Amniotic stem cell (primary cell): ENCODE data around the gene BCAS3.

ENCODE experiments used
- DNase-seq: peaks from one replicate; lab custom pipeline; 2025; lab: John Stamatoyannopoulos, UW

The BCAS3 gene

DNA sequence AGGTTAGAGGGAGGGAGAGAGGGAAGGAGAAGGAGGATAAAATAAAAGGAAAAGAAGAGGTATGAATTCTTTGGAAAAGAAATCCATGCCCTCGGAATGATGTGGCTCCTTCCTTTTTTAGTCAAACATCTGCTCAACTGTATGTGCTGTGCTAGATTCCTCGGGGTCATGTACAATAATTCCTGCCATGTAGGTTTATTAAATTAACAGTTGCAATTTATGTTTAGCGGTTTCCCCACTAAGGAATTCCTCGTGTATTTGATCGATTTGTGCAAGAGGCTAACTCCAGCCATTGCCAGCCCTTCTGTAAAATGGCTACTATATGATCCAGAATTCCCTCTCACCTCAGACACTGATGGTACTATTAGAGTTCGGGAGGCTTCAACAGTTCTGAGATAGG, 639.0 kb downstream of the BCAS3 start:
- no peak for DNase-seq

GRCh38 chr17:61317779-61318178, 640.1 kb downstream of the BCAS3 start:
- no peak for DNase-seq

DNA sequence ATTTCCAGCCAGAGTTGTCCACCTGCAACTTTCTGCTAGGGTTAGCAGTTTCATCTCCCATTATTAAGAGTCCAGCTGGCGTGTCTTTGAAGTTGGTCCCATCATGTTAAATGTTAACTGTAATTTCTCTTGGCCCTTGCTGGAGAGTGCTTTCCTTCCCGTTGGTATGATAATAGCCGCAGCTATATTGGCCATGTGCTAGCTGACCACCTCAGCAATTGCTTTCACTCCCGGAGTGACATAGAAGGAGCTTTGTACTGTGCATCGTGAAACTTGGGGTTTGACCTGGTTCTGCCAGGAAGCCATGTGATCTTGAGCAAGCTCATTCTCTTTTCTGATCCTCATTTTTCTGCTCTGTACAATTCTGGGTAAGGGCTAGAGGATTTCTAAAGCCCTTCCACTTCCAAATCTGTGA, 641.0 kb downstream of the BCAS3 start:
- no peak for DNase-seq

DNA sequence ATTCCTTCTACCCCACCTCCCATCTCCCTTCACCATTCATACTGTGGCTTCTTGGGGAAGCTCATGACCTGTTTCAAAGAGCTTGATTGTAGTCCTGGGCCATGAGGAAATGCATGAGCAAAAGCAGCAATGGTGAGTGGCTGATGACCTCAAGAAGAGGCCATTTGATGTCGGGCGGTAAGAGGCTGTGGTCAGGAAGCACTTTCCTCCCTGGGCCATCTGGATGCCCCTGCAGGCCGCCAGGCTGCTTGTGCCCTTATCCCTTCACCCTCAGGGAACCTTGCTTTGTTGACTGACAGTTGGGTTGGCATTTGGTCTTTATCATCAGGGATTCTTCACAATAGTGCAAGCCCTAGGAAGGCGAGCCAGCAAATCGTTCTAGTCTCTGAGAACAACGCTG, 643.7 kb downstream of the BCAS3 start:
- no peak for DNase-seq

- no peak for DNase-seq
Observed at GRCh38 chr17:61322325-61323002, 644.8 kb downstream of the BCAS3 start.

DNA sequence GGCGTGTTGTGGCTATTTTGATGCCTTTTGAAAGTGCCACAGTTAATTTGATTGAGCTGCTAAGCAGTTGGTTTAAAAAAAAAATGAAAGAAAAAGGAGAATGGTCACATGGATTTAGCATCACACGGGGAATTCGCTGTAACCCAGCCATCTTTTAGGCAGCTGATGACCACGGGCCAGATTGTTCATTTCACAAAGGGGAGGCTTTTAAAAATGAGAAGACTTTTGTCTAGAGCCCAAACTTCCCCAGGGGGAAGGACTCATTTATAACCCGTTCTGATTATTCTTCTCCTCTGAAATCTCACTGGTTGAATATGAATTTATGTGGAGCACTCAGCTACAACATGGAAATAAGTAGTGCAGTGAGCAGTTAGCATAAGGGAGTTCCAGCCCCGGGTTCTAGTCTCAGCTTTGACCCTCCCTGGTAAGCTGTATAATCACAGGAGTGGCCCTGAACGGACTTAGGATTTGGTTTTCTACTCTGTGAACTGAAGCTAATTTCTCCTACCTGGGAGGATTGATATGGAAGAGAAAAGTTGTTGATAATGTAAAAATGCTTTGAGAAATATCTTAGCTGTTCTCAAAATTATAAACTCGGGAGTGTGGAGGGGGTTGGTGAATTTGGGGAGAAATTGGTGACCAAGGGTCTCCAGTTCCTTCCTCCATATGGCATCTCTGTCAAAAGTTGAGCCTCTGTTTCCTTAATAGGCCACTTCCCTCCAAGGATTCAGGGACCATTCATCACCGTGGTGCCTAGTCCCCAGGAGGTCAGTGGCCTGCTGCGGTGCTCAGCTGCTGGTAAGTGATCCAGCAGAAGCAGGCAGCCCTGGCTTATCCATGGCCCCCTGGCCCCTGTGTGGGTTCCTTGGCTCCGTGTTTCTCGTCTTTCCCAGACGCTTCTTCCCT, 645.6 kb downstream of the BCAS3 start:
- DNase-seq, result no peak

- DNase-seq, result no peak
Observed at GRCh38 chr17:61323909-61324868, 646.5 kb downstream of the BCAS3 start.

DNA sequence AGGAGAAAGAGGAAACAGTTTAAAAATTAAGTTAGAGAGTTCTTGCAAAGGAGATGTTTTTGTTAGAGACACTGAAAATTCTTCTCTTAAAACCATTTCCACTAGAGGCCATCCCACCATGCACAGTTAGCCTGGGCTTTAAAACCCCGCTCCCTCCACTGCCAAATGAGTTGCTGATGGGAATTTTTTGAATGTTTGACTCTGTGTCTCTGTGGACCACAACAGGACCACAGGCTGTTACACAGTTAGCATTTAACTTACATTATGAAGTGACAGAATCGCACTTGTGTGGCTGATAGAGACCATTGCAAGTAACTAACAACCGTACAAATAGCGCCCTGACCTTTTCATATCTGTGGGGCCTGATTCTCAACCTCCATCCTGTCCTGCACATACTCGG, 647.3 kb downstream of the BCAS3 start:
- no peak for DNase-seq

GRCh38 chr17:61325382-61326073, 647.9 kb downstream of the BCAS3 start:
- DNase-seq, result no peak

GRCh38 chr17:61326330-61326729, 648.7 kb downstream of the BCAS3 start:
- no peak for DNase-seq

- DNase-seq, result no peak
Observed at GRCh38 chr17:61328351-61328750, 650.7 kb downstream of the BCAS3 start.

GRCh38 chr17:61330174-61331150, 652.8 kb downstream of the BCAS3 start:
- no peak for DNase-seq

DNA sequence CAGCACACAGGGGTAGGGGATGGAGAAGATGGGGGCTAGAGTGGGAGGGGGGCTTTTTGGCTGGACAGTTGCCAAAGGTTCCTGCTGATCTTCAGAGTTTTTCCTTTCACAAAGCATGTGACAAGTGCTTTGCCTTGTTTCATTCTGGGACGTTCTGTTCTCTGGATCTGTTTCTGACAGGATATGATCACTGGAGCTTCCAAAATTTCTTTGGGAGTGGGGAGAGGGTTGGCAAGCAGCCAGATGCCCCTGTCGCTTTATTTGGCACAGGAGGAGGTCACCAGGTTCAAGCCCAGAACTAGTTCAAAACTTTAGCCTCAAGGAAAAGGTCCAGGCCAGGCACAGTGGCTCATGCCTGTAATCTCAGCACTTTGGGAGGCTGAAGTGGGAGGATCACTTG, 653.5 kb downstream of the BCAS3 start:
- no peak for DNase-seq

DNA sequence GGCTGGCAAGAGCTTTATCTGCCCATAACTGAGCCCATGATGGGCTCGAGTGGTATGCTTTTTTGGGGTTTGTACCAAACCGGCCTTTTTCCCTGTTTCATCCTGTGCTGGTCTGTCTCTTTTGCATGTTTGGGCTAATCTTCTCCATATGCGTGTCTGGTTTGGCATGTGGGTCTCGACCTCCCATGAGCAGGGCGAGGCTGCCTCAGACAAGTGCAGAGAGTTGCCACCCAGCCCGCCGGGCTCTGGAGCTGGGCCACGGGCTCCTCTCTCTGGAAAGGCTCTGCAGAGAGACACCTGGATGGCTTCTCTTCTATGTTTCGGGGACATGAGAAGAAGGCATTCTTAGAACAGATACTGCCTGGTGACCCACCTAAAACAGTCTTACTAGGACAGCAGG, 654.2 kb downstream of the BCAS3 start:
- no peak for DNase-seq

GRCh38 chr17:61333136-61333535, 655.5 kb downstream of the BCAS3 start:
- DNase-seq, result no peak

DNA sequence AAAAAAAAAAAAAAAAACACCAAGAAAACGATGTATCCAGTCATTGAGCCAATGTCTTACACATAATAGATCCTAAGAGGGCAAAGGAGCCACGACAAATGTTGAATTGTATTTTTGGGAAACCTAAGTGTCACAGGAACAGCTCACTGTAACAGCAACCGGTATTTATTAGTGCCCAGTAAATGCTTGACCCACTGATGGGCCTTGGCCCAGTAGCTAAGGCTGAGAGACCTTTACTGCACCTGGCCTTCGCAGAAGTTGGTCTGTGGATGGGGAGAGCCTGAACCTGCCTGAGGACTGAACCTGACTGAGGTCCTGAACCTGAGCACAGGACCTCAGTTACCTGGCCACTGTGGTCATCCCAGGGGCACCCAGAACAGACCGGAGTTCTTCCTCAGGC, 657.0 kb downstream of the BCAS3 start:
- DNase-seq, result no peak

DNA sequence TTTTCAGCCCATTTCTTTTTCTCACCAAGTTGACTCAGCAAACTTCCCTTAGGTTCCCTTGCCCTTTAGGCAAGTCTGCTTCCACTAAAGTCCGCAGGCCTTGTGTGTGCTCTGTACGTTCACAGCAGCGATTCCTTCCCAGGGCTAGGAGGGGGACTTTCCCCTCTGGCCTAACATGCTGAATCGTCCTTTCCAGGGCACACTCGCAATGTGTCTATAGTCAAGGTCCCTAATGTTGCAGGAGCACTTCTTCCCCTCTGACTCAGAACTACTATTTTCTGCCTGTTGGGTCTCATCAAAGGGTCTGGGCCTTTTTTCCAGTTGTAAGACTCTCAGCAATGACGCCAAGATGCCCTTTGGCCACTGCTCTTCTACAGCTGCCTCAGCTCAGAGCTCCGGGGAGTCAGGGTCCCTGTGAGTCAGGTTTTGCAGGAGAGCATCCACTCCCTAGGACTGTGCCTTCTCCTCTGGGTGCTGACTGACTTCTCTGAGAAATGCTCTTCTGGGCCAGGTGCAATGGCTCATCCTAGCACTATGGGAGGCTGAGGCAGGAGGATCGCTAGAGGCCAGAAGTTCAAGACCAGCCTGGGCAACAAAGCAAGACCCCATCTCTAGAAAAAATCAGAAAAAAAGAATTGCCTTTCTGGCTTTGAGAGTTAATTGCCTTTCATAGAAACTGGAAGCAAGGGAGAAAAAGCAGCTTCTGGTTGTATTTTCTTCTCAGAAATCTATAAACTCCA, 657.6 kb downstream of the BCAS3 start:
- peak; percentile 14 for DNase-seq

DNA sequence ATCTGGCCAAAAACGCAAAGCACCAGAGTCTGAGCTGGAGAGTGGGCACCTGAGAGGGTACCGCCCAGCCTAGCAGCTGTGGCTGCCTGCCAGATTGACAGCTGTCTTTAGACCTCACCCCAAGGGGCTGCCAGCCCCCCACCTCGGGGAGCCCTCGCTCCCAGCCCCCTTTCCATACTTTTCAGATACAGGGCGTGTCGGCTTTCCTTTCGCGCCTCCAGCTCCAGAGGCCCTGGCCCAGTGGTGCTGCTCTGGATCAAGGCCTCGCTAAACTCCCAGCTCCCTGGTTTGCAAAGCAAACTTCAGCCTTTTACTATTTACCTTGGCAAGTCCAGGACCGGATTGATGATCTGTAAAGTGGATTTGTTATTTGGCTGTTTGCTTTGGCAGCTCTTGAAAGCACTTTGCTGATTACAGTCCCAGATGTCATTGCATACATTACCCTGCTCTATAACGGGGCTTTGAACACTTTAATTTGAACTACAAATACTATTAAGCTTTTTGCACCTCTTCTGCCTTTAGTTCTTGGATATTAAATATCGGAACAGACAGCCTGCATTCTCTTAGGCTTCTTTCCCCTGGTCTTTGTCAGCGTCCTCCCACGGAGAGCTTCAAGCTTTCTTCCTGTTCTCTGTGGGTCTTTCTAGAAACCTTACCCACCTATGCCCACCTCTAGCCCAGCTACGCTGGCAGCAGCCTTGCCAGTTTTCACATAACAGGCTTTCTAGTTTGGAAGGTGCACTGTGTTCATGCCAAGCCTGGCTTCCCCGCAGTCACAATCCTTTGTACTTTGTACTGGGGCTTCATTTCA, 658.4 kb downstream of the BCAS3 start:
- no peak for DNase-seq

DNA sequence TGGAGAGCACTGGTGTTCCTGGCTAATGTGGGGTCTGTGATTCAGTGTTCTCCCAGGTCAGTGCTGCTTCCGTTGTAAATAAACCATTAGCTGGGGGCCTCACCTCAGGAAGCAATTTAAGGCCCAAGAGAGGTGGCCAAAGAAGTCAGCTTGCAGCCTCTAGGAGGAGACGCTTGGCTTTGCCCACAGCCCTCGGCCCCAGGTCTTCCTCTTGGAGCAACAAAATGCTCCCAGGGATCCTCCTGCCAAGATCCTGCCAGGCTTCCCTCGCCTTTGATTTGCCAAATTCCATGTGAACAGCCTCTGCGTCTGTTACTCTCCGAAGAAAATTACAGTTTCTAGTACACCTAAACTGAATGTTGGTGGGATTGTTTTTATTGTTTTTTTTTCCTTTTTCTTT, 659.6 kb downstream of the BCAS3 start:
- DNase-seq, result no peak
